ENCODE data around the gene HSBP1L1. TPM values are rescaled to one million over a fixed set of nuclear protein-coding genes. Genes with fewer than 3 reads are reported as not detected.

HSBP1L1 gene
- total RNA-seq, 4 donors from 2014 or later, result 10.4 to 26.3 (median 19.4) TPM

- TF ChIP-seq CTCF (IDR thresholded peaks at IDR 0.05; ENCODE audit: low read depth), result no peak
Observed at GRCh38 chr18:79961527-79962291, 2.7 kb upstream of the HSBP1L1 start.

GRCh38 chr18:79962311-79962710 is 2.1 kb upstream of the HSBP1L1 start:
- no peak for TF ChIP-seq CTCF (IDR thresholded peaks at IDR 0.05; ENCODE audit: low read depth)

- TF ChIP-seq CTCF (IDR thresholded peaks at IDR 0.05; ENCODE audit: low read depth), result no peak
Observed at GRCh38 chr18:79962835-79963657, 1.4 kb upstream of the HSBP1L1 start.

- TF ChIP-seq CTCF (IDR thresholded peaks at IDR 0.05; ENCODE audit: low read depth), result no peak
Observed at GRCh38 chr18:79963658-79964329, 649 bp upstream of the HSBP1L1 start.

GRCh38 chr18:79965119-79965902 is 868 bp downstream of the HSBP1L1 start:
- TF ChIP-seq CTCF (IDR thresholded peaks at IDR 0.05; ENCODE audit: low read depth), result no peak

DNA sequence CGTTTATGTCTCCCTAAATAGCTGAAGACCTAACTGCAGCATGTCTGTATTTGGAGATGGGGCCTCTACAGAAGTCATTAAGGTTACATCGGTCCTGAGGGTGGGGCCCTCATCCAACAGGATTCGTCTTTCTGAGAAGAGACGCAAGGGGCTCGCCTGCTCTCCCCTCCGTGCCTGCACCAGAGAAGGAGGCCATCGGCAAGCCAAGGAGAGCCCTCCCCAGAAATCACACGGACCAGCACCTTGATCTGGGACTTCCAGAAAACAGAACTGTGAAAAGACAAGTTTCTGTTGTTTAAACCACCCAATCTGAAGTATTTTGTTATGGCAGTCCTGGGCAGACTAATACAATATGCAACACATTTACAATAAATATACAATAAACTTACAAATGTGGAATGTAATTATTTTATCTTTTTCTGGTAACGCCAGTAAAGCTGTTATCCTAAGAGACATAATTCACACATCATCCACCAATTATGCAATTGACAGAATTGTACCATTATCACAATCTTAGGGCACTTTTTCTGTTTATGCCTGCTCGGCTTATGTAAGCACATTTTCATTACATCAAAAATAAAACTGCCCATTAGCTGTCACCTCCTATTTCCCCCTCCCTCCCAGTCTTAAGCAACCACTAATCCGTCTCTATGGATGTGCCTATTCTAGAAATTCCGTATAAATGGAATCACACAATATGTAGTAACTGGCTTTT is 6.1 kb downstream of the HSBP1L1 start:
- no peak for TF ChIP-seq CTCF (IDR thresholded peaks at IDR 0.05; ENCODE audit: low read depth)
